Measurements from ENCODE around the gene SPATA24. TPM values are rescaled to one million over a fixed set of nuclear protein-coding genes. Genes with fewer than 3 reads are reported as not detected.
"Not testable (repeated sequence)": the region's sequence is repeated elsewhere in the genome, so short reads cannot be mapped to it uniquely, and the experiment has no call there.

The SPATA24 gene
- total RNA-seq, 1 donor from 2014 or later: 4.6 TPM

DNA sequence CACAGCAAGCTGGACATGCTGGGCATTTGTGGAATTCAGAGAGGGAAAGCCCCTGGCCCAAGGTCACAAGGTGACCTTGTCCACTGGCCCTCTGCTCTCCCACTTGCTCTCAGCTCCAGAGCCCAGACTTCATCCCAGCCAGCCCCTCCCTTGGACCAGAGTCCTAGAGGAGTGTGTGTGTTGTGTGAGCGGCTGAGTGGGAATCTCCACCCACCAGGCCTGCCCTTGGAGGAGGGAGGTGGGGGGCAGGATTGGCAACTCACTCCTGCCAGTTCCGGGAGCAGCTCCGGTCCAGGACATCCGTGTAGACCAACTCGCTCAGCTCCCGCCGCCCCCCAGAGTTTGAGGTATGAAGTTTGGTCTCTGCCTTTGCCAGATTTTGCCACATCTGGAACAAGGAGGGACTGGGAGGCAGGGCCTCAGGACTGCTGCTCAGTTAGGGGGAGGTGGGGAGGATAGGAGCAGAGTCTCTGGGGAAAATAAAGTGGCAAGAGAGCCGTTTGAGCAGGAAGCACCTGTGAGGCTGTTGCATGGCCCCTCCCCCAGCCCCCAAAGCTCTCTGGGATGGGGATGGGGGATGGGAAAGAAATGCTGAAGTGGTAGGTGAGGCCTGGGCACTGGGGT is 15.6 kb downstream of the SPATA24 start:
- TF ChIP-seq, protein P1, sequence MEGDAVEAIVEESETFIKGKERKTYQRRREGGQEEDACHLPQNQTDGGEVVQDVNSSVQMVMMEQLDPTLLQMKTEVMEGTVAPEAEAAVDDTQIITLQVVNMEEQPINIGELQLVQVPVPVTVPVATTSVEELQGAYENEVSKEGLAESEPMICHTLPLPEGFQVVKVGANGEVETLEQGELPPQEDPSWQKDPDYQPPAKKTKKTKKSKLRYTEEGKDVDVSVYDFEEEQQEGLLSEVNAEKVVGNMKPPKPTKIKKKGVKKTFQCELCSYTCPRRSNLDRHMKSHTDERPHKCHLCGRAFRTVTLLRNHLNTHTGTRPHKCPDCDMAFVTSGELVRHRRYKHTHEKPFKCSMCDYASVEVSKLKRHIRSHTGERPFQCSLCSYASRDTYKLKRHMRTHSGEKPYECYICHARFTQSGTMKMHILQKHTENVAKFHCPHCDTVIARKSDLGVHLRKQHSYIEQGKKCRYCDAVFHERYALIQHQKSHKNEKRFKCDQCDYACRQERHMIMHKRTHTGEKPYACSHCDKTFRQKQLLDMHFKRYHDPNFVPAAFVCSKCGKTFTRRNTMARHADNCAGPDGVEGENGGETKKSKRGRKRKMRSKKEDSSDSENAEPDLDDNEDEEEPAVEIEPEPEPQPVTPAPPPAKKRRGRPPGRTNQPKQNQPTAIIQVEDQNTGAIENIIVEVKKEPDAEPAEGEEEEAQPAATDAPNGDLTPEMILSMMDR (IDR thresholded peaks at IDR 0.05): no peak
- Mint-ChIP-seq H3K4me3 (ENCODE audit: unreplicated experiment) (no peak overlapping the region), H3K36me3 (ENCODE audit: unreplicated experiment) (no peaks in the 10 kb centered on the region), H3K27ac (ENCODE audit: unreplicated experiment) (no peak overlapping the region), H3K9me3 (ENCODE audit: unreplicated experiment) (no peaks in the 10 kb centered on the region), H3K27me3 (ENCODE audit: unreplicated experiment) (no peaks in the 10 kb centered on the region), H3K4me1 (ENCODE audit: unreplicated experiment) (peaks cover 30% of the 10 kb centered on the region)
- DNase-seq (ENCODE audit: extremely low spot score, unreplicated experiment): no peak

DNA sequence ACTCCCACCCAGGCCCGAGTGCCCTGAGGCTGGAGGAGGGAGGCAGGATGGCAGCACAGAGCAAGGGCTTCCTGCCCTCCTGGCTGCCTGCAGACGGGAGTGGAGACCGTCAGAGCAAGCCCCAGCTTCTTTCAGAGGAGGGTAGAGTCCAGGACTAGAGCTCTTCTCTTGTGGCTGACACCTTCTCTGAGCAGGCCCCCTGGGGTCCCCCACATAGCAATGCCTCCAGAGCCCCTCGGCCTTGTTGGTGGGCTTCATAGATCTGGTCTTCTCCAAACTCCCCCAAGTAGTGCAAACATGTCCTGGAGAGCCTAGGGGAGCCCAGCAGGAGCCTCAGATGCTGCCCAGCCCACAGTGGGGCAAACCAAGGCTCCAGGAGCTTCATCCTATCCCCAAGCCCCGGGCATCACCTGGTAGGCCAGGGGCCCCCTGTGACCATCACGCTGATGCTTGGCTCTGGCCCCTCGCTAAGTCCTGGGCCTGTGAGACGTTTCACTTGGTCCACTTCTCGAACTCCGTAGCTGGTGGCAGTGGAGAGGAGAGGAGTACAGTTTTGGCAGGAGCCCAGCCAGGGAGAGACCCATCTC is 16.2 kb downstream of the SPATA24 start:
- no peaks in the 10 kb centered on the region for H3K27me3 Mint-ChIP-seq (ENCODE audit: unreplicated experiment)
- H3K4me1 Mint-ChIP-seq (ENCODE audit: unreplicated experiment): peaks cover 25% of the 10 kb centered on the region
- TF ChIP-seq, protein P1 (IDR thresholded peaks at IDR 0.05): no peak
- DNase-seq (ENCODE audit: extremely low spot score, unreplicated experiment): no peak
- H3K9me3 Mint-ChIP-seq (ENCODE audit: unreplicated experiment): no peaks in the 10 kb centered on the region
- no peak overlapping the region for H3K27ac Mint-ChIP-seq (ENCODE audit: unreplicated experiment)
- no peaks in the 10 kb centered on the region for H3K36me3 Mint-ChIP-seq (ENCODE audit: unreplicated experiment)
- no peak overlapping the region for H3K4me3 Mint-ChIP-seq (ENCODE audit: unreplicated experiment)

DNA sequence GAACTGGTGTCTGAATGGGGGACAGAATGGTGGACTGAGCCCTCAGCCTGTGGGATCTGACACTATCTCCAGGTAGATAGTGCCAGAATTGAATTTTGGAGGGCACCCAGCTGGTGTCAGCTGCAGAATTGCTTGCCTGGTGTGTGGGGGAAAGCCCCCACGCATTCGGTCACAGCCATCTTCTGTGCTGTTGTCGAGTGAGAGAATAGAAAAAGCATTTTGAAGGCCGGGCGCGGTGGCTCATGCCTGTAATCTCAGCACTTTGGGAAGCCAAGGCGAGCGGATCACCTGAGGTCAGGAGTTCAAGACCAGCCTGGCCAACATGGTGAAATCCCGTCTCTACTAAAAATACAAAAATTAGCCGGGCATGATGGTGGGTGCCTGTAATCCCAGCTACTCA is 16.9 kb downstream of the SPATA24 start:
- H3K27me3 Mint-ChIP-seq (ENCODE audit: unreplicated experiment); H3K36me3 Mint-ChIP-seq (ENCODE audit: unreplicated experiment); H3K4me3 Mint-ChIP-seq (ENCODE audit: unreplicated experiment); H3K27ac Mint-ChIP-seq (ENCODE audit: unreplicated experiment); DNase-seq (ENCODE audit: extremely low spot score, unreplicated experiment); H3K9me3 Mint-ChIP-seq (ENCODE audit: unreplicated experiment): not testable (repeated sequence)
- peaks cover 24% of the 10 kb centered on the region for H3K4me1 Mint-ChIP-seq (ENCODE audit: unreplicated experiment)

DNA sequence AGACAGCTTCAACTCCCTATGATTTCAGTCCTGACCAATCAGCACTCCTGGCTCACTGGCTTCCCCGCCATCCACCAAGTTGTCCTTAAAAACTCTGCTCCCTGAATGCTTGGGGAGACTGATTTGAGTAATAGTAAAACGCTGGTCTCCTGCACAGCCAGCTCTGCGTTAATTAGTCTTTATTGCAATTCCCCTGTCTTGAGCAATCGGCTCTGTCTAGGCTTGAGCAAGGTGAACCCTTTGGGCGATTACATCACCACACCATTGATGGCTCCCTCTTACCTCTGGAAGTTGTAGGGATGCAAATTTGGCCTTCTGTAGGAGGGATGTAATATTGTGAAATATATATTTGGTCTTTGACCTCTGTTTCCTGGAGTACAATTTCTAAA is 17.8 kb downstream of the SPATA24 start:
- Mint-ChIP-seq H3K9me3 (ENCODE audit: unreplicated experiment) (no peaks in the 10 kb centered on the region), H3K4me1 (ENCODE audit: unreplicated experiment) (peaks cover 17% of the 10 kb centered on the region), H3K36me3 (ENCODE audit: unreplicated experiment) (no peaks in the 10 kb centered on the region), H3K27ac (ENCODE audit: unreplicated experiment) (no peak overlapping the region), H3K27me3 (ENCODE audit: unreplicated experiment) (no peaks in the 10 kb centered on the region), H3K4me3 (ENCODE audit: unreplicated experiment) (no peak overlapping the region)
- TF ChIP-seq, protein P1 (IDR thresholded peaks at IDR 0.05): no peak
- no peak for DNase-seq (ENCODE audit: extremely low spot score, unreplicated experiment)

DNA sequence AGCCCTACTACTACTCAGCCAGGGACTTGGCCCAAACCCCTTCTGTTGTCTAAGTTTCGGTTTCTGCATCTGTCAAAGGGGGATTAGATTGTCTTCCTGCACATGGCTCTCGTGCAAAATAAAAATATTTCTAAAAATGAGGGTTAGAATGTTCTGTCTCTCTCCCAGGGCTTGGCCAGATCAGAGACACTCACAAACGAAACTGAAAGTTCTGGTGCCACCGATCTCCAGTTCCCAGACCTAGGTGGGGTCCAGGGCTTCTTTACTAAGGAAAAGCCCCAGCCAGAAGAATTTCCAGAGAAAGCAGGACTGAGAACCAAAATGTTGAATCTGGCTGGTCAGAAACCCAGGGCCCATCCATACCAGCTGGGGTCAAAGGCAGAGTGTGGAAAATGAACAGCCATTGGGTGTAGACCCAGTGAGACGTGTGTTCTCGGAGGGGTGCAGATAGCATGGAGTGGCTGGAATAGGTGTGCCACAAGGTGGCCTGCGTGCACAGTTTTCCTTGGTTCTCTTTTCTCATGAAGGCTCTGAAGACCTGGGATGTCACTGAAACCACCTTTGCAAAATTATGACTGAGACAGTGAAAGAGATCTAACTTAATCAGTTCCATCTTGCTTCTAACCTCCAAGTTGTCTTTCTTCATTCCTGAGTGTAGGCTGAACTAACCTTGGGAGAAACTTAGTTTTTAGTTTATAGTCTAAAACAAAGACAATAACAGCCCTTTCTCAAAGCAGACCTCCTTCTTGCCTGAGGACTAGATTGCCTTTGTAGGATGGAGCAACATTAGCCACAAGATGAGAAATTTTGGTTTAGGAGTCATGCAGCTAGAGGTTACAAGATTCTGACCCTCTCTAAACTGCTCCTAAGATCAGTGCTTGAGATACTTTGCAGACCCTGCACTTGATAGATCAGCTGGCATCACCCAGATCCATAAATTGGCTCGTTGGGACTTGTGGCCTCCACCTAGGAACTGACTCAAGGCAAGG is 18.5 kb downstream of the SPATA24 start:
- Mint-ChIP-seq H3K27me3 (ENCODE audit: unreplicated experiment) (no peaks in the 10 kb centered on the region), H3K4me3 (ENCODE audit: unreplicated experiment) (no peak overlapping the region), H3K4me1 (ENCODE audit: unreplicated experiment) (peaks cover 15% of the 10 kb centered on the region), H3K36me3 (ENCODE audit: unreplicated experiment) (no peaks in the 10 kb centered on the region), H3K27ac (ENCODE audit: unreplicated experiment) (no peak overlapping the region), H3K9me3 (ENCODE audit: unreplicated experiment) (no peaks in the 10 kb centered on the region)
- DNase-seq (ENCODE audit: extremely low spot score, unreplicated experiment): no peak
- TF ChIP-seq, protein P1 (IDR thresholded peaks at IDR 0.05): no peak

Data from osteocyte (in vitro differentiated cells).